ENCODE results near the gene SEBOX.

DNA sequence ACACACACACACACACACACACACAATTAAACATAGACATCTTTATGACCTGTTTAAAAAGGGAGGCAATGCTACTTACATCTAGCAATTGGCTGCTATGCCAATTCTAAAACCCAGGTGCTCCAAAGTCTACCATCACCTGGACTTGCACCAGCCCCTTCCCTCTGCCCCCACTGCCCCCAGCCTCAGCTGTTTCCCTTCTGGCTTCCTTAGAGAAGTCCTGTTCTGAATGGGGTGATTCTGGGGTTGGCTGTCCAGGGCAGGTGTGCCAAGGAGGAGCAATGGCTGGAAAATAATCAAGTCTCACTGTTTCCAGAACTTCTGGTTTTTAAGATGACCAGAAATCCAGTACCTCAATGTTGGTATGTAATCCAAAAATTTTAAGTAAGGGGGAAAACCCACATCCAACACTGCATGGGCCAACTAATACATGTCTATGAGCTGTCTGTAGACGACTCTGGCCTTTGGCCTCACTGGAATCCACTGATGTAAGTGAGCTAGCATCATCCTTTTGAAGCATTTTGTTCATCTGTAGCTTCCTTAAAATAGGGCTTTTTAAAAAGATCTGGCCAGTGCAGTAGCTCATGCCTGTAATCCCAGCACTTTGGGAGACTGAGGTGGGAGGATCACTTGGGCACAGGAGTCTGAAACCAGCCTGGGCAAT, 31.8 kb downstream of the SEBOX start:
- TF ChIP-seq, protein P1, sequence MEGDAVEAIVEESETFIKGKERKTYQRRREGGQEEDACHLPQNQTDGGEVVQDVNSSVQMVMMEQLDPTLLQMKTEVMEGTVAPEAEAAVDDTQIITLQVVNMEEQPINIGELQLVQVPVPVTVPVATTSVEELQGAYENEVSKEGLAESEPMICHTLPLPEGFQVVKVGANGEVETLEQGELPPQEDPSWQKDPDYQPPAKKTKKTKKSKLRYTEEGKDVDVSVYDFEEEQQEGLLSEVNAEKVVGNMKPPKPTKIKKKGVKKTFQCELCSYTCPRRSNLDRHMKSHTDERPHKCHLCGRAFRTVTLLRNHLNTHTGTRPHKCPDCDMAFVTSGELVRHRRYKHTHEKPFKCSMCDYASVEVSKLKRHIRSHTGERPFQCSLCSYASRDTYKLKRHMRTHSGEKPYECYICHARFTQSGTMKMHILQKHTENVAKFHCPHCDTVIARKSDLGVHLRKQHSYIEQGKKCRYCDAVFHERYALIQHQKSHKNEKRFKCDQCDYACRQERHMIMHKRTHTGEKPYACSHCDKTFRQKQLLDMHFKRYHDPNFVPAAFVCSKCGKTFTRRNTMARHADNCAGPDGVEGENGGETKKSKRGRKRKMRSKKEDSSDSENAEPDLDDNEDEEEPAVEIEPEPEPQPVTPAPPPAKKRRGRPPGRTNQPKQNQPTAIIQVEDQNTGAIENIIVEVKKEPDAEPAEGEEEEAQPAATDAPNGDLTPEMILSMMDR (IDR thresholded peaks at IDR 0.05): no peak
- TF ChIP-seq POLR2A (IDR thresholded peaks at IDR 0.05): no peak

Measured in testis (tissue), 2 donors.